Ureter (tissue), 1 donor: Measurements from ENCODE around the gene LRIT1. TPM values are rescaled to one million over a fixed set of nuclear protein-coding genes. Genes with fewer than 3 reads are reported as not detected.

Experiments used
- DNase-seq: peaks from one replicate; pipeline ENCODE4 v3.0.0-alpha.2; 2020; ENCODE audit warnings: low spot score
- total RNA-seq: library from RNA; stranded (reverse); gene quantifications from one replicate; pipeline ENCODE4 v1.2.4, GENCODE V29; 2023
- donor health status: DM: yes; HTN: yes; CAD: no.

The LRIT1 gene
- total RNA-seq, 1 donor from 2014 or later: not detected

DNA sequence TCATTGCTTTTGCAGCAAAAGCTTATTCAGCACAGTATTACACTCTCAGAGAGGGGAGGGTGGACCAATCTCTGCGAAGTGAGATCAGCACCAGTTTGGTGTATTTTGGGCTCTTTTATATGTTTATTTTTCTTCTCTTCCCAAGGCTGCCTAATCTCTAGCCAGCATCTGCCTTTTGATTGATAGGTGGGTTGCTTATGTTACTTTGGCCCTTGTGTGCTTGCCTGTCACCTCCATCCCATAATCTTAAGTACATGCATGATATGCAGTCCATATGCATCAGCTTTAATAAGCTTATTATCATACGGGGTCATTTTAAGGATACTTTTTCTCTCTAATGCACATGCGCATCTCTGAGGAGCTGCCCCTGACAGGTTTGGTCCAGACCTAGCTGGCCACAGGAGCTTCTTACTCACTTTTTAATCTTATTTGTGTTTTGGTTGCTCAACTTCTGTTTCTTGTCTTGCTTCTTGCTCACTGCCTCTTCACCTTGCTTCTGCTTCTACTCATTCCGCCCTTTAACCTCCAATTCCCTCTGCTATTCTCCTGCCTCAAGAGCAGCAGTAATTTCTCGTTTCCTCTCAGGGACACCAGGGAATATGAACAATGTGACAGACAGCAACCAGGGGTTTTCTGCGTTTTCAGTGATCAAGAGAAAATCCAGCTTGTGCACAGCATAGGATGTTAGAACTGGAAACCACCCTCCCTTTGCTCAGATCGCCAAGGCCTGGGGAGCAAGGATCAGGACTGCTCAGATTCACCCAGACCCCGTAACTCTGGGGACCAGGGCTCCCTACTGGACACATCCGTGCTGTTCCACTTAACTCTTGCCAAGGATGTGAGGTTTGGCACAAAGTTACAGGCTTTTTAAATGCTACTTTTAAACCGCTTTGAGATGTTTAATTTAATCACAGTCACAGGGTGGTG is 13.5 kb upstream of the LRIT1 start:
- DNase-seq: no peak

GRCh38 chr10:84248794-84249193 is 7.4 kb upstream of the LRIT1 start:
- no peak for DNase-seq

DNA sequence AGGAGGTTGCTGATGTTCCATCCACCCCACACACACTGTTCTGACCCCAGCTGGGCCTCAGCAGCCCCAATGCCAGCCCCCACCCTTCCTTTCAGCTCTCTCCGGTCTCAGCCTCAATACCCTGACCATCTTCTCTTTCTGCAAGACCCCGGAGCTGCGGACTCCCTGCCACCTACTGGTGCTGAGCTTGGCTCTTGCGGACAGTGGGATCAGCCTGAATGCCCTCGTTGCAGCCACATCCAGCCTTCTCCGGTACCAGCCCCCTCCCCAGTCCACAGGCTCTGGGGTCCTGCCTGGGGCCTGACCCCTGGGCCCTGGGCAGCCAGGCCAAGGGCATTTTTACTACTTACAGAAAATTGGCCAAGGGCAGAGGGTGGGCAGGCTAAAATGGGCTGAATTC is 6.2 kb upstream of the LRIT1 start:
- no peak for DNase-seq

DNA sequence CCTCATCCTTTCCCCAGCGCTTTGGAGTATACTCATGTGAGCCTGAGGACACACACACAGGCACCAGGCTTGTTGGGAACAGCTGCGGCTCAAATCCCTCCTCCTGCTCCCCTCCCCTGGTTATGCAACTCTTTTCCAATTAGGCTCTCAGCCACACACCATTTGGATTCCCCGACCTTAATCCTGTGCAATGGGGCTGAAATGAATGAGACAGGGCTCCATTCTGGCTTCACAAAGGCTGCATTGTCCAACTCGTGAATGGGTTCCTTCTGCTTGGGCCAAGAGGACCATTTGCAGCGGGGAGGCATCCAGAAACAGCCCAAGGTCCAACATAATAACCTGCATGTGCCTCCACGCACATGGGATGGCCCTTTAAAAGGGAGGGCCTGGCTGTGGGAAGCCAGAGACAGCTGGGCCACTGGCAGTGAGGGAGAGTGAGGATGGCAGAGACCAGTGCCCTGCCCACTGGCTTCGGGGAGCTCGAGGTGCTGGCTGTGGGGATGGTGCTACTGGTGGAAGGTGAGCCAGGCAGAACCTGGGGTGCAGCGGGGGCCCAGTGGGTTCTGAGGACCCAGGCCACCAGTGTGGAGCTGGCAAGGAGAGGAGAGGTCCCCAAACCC is 3.4 kb upstream of the LRIT1 start, which contains the start of gene RGR:
Gene RGR (plus strand): TSS at position 403 of the 620 bp plus-strand sequence. CDS start 38 bp downstream, at position 441.
- no peak for DNase-seq

DNA sequence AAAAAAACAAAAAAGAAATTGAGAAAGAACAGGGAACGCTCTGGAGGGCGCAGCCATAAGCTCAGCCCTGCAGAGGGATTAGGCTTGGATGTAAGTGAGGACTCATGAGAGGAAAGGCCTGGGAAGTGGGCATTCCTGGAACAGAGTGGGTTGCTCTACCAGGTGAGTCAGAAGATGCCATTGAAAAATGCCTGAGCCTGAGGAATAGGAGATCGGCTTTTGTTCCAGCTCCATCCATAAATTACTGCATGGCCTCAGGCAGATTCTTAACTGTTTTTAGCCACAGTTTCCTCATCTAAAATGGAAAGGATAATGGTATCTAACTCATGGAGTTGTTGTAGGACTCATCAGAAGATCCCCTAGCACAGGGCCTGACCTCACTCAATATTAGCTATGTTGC is 2.4 kb upstream of the LRIT1 start:
- DNase-seq: no peak

DNA sequence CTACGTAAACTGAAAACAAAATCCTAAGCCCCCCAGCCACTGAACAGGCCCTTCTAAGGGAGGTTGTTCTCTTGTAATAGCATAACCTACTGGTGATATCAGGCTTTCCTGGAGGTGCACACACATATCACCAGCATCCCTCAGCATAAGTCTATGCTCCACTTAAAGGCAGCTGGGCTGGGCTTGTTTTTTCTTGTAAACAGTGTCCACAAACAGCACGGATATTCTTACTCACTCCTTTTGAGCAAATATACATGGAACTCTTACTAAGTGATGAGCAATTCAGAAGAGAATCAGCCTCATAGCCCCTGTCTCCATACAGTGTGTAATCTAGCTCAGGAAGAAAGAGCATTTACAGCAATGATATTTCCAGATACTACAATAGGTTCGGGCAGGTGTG is 2.4 kb downstream of the LRIT1 start:
- no peak for DNase-seq

GRCh38 chr10:84237199-84238051 is 3.9 kb downstream of the LRIT1 start:
- no peak for DNase-seq

DNA sequence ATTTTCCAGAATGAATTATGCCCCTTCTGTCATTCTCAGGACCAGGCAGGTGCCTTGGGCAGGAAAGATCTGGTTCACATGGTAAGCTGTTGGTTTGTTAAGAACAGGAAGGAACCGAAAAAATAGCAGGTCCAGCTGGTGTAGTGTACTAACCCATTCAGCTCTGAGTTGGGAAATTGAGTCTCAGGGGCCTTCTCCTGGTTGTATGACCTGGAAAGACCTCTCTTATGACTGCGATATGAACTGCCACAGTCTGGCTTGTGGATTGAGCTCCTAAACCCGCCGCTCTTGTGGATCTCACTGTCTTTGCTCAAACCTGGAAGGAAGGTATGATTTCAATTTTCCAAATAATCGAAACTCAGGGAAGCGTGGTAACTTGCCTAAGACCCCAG is 4.5 kb downstream of the LRIT1 start:
- no peak for DNase-seq

- no peak for DNase-seq
Measured at GRCh38 chr10:84235096-84235495, 6.2 kb downstream of the LRIT1 start.

- no peak for DNase-seq
Measured at GRCh38 chr10:84234479-84234878, 6.9 kb downstream of the LRIT1 start.

GRCh38 chr10:84233940-84234339 is 7.4 kb downstream of the LRIT1 start:
- no peak for DNase-seq

- no peak for DNase-seq
Measured at GRCh38 chr10:84232376-84232775, 9.0 kb downstream of the LRIT1 start.

GRCh38 chr10:84230359-84230758 is 11.0 kb downstream of the LRIT1 start:
- DNase-seq: no peak

DNA sequence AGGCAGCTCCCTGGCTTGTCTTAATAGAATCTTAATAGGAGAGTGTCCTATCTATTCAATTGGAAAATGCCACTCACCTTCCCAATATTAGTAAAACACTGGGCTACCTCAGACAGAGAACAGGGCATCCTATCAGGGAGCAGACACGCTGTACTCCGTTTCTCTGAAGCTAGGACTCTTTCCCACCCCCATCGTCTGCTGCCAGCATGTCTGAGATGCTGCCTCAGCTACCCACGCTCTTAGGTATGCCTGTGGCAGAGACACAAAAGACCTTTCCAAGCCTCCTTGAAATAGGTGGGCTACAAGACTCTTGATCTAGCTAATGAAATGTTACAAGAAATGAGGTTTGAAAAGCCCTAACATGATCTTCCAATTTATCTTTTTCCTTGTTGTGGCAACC is 13.5 kb downstream of the LRIT1 start:
- DNase-seq: no peak

- no peak for DNase-seq
Measured at GRCh38 chr10:84226616-84227015, 14.7 kb downstream of the LRIT1 start.

DNA sequence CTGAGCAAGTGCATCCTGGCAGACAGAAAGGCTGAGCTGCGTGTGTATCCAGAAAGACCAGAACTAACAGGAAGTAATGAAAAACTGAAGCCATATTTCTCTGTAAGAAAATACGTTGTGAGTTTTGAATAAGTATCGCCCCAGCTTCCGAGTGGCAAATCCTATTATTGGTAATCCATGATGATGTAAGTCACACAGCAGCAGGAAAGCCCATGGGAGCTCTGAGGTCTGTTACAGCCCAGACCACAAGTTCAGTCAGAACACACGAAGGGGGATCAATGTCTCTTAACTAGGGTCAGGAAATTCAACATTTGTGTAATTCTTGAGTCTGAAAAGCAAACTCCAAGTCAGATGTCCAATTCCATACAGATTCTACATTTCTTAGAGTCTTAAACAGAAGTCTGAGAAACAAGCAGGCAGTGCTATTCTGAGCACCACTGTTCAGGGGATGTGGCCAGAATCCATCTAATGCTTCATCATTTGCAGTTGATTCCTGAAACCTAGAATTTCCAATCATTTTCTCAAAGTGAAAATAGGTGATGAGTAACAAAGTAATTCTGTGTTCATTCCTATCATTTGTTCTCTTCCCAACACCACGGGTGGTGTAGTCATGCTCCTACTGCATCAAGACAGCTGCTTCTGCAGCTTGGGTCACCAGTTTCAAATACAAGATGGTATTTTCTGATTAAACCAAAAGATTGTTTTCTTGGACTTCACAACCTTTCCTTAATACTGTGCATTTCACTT is 15.7 kb downstream of the LRIT1 start, which contains the start of gene LRIT2:
Gene LRIT2 (minus strand): TSS at position 118 of the 747 bp plus-strand sequence. CDS start 24 bp downstream, at position 94.
- DNase-seq: no peak

- no peak for DNase-seq
Measured at GRCh38 chr10:84224411-84225028, 16.8 kb downstream of the LRIT1 start.

- no peak for DNase-seq
Measured at GRCh38 chr10:84221916-84222315, 19.4 kb downstream of the LRIT1 start.

DNA sequence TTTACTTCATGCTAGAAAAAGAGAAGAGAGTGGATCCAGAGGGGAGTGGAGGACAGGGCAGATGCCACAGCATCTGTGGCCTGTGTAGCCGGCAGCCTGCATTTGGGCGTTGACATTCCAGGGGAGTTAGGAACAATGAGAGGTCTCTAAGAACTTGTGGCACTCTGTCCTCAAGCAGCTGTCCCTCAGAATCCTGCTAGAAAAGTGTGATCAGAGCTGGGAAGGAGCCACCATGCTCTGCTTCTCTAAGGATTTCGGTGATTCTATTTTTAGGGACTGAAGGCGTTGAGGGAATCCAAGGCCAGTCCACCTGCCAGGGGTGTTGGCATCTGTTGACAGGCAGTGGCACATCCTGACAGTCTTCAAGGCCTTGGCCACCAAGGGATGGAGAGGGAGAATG is 23.6 kb downstream of the LRIT1 start:
- DNase-seq: no peak

- DNase-seq: no peak
Measured at GRCh38 chr10:84216834-84217233, 24.5 kb downstream of the LRIT1 start.
